Activated naive CD4-positive, alpha-beta T cell treated with anti-CD3 and anti-CD28 coated beads, Interleukin-2, amount 50 U/mL, for 16 hours (primary cell): Measurements from ENCODE around the gene STEAP1B.
"Not testable (repeated sequence)": the region's sequence is repeated elsewhere in the genome, so short reads cannot be mapped to it uniquely, and the experiment has no call there.

Source experiments
- DNase-seq: peaks from one replicate; pipeline ENCODE4 v3.0.0-alpha.2; 2020

Gene STEAP1B

DNA sequence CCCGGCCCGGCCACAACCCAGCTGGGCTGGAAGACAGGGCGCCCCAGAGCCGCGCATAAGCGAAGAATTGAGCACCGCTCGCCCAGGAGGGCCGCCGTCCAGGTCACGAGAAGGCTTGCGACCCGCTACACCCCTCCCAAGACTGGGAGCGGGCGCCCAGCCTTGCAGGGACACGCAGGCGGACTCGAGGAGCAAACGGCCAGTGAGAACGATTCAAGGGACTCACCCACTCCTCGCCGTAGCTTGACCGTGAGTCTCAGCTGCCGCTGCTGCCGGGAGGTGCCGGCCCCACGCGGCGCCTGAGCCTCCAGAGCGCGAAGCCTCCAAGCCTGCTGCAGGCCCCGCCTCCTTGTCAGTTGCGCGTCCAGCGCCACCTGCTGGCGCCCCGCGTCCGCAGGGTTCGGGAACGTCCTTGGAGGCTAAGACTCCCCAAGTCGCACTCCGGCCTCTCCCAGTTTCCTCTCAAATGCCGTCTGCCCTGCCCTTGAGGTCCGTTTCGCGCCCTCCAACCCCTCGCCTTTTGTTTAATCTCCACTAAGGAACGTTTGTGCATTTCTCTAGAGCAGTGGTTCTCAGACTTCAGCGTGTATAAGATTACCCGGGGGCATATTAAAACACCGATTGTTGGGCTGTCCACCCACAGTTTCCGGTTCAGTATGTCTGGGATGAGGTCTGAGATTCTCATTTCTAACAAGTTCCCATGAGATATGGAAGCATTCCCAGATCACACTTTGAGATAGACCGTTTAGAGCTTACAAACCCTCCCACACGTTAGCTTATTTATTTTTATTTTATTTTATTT, at the start of gene STEAP1B:
Gene STEAP1B, minus strand, starts transcription at position 301 of the 802 bp plus-strand sequence. CDS start 5,333 bp downstream, outside the sequence.
- peak; percentile 88 for DNase-seq

DNA sequence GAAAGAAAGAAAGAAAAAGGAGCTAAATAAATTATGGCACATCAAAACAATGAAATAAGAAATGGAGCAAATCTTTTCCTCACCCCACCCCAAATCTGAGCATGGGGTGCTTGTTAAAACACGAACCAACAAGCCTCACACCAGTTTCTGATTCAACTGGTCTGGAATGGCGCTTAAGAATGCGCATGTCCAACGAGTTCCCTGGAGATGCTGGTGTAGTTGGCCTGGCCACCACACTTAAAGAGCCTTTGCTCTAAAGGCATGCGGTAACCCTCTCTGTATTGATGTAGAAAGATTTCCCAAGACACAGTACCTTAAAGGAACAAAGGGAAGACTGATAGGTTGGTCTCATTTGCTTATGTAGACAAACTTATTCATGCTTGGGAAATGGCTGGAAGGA, 49.1 kb upstream of the STEAP1B start:
- DNase-seq = no peak

DNA sequence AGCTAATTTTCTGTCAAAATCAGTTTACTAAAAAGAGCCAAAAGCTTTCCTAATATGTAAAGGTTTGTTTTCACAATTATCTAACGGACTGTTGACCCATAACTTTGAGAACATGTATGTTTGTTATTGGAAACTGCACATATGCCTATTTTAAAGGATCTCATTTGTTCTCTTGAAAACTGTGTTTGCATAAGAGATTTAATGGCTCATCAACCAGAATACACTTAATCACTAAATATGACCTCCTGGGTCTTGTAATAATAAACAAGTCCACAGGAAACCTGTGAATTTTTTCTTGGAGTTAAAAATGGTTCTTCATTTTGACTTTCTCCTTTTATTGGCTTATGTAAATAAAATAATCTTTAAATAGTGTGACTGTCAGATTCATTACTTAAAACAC, 48.3 kb upstream of the STEAP1B start:
- no peak for DNase-seq

DNA sequence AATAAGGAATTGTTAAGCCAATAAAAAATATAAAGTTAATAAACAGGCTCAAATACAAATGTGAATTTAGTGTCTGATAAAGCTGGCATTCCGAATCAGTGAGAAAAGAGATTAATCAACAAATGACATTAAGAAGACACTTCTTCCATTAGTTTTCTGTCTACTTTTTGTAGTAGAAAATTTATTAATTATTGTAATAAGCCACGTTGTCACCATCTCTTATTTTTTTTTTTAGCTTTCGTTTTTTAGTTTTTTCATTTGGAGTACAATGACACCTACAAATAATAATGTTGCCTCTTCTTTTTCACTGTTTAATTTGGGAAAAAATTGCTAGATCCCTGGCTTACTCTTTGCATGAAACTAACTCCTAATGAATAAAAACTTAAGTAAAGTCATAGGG, 46.8 kb upstream of the STEAP1B start:
- DNase-seq = no peak

DNA sequence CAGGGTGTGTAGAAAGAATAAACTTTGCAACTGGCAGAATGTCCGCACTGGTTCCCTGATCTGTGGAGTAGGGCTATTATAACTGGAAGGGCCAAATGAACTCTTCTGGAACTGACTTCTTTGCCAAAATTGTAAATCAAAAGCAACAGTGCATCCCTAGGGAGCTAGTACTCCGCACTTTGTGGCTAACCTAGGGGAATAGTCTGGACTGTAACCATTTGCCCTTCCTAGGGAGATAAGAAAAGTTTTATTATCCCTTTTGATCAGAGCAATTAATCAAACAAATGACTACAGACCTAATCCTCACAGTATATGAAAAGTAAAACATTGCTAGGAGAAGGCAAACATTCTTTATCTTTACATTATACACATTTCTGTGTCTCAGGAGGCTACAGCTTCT, 45.5 kb upstream of the STEAP1B start:
- DNase-seq = no peak

DNA sequence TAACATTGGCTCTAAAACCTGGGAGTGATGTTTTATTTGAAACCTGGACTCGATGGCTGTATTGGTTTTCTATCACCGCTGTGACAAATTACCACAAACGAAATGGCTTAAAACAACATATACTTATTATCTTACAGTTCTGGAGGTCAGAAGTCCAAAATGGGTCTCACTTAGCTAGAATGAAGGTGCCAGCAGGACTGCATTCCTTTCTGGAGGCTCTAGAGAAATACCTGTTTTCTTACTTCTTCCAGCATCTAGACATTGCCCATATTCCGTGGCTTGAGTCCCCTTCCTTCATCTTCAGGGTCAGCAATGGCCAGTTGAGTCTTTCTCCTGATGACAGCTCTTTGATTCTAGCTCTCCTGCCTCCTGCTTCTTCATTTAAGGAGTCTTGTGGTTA, 44.3 kb upstream of the STEAP1B start:
- no peak for DNase-seq

DNA sequence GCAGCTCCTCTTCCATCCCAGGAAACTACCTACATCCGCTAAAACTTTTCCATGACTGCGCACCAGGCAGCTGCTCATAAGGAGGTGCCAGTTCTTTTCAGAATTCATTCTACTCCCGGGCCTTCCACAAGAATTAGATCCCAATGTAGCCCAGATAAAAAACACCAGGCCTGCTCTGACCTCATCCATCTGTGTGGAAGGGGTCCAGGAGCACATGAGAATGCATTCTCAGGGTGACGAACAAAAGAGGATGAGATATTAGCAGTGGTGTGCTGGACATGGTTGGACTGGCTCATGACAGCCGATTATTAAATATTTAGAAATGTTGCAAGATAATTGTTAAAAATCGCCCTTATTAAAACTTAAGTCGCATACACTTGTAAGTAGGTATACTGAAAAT, 43.2 kb upstream of the STEAP1B start:
- no peak for DNase-seq

DNA sequence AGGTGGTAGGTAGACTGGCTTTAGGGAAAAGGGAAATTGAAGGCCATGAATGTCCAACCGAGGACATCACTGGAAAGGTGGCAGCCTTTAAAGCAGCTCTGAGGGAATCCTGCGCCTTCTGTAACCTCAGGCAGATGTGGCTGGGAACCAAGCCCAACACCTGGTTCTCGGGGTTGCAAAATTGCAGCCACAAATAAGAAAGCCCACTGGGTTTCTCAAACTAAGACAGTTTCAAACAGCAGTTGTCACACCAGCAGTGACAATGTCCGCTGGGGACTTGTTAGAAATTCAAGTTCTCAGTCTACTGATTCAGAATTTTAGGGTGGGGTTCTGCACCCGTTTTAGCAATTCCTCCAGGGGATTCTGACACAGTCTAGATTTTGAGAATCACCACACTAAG, 42.7 kb upstream of the STEAP1B start:
- DNase-seq = no peak

DNA sequence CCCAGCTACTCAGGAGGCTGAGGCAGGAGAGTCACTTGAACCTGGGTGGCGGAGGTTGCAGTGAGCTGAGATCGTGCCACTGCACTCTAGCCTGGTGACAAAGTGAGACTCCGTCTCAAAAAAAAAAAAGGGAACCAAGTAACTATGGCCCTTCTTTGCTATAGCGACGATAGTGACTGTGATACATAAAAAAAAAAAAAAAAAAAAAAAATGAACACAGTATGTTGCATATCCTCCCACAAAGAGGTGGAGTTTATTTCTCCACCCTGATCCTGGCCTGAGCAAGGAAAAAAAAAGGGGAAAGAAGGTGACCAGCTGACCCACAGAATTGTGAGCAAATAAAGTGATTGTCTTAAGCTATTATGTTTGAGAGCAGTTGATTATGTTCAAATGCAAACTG, 42.3 kb upstream of the STEAP1B start:
- no peak for DNase-seq

DNA sequence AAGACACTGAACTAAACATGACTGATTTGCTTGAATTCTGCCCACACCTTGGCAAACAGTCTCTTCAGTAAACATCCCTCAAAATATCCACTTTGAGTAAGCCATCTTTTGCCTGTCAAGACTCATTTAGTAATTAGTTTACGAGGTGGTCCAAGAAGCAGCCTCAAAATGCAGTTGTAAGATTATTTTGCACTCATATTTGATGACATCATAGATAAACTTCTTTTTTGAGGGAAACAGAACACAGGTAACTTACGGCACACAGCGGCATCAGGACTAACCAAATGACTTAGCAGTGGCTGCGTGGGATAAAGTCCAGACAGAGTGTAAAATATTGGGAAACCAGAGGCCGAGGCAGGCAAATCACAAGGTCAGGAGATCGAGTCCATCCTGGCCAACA, 41.8 kb upstream of the STEAP1B start:
- DNase-seq = no peak

DNA sequence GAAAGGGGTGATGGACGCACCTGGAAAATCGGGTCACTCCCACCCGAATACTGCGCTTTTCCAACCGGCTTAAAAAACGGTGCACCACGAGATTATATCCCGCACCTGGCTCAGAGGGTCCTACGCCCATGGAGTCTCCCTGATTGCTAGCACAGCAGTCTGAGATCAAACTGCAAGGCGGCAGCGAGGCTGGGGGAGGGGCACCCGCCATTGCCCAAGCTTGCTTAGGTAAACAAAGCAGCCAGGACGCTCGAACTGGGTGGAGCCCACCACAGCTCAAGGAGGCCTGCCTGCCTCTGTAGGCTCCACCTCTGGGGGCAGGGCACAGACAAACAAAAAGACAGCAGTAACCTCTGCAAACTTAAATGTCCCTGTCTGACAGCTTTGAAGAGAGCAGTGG, 28.5 kb upstream of the STEAP1B start:
- DNase-seq = not testable (repeated sequence)

DNA sequence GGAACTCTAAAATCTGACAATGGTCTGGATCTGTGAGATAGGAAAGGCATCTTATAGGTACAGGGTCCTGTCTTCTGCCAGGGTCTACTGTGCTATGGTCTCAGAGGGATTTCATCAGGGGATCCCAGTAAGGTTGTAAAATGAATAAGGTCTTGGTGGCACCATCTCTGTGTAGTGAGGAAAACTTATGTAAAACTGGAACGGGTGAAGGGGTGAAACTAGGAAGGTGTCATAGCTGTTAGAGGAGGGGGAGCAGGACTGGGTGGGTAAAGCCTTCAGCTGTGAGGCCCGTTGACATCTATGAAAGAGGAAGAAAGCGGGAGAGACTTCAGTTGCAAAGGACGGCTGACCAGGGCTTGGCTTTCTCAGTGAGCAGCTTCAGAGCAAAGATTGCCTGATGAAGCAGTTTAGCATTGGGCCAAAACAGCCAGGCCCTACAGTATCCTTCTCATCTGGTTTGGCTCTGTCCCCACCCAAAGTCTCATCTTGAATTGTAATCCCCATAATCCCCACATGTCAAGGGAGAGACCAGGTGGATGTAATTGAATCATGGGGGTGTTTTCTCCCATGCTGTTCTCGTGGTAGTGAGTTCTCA, 24.5 kb upstream of the STEAP1B start:
- DNase-seq = not testable (repeated sequence)

DNA sequence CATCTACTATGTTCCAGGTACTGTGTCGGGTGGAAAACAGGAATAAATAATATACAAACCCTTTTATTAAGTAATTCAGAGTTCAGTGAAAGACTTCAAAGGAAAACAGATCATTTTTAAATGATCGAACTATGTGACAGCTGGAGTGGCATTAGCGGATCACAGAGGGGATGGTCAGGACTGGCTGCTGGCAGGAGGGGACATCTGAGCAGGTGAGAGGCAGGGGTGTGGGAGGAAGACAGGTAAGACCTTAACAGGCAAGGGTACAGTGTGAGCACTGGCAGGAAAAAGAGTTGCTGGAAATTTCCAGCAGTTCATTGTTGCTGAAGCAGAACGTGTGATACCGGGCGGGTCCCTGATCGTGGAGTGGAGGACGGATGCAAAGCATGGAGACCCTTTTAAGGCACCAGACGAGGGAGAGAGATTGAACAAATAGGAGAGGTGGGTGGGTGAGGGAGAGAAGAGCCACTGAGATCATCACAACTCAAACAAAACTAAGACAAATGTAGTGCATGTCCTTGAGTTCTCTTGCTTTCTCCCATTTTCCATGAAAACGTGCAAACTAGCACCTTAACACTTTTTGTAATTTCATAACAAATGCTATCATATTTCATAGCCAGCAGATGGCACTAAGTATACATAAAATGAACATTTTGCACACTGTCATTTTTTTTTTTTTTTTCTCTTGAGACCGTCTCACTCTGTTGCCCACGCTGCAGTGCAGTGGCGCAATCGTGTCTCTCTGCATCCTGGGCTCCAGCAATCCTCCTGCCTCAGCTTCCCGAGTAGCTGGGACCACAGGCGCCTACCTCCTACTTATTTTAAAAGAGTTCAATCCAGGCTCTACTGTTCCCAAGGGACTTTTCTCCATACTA, 23.7 kb upstream of the STEAP1B start:
- DNase-seq = not testable (repeated sequence)

DNA sequence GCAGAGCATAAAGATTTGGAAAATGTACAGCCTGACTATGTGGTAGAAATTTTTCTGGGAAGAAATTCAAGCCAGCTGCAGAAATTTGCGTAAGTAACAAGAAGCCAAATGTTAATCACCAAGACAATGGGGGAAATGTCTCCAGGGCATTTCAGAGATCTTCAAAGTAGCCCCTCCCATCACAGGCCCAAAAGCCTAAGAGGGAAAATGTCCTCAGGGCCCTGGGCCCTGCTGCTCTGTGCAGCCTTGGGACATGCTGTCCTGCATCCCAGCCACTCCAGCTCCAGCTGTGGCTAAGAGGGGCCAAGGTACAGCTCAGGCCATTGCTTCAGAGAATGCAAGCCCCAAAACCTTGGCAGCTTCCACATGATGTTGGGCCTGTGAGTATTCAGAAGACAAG, 19.6 kb upstream of the STEAP1B start:
- DNase-seq = not testable (repeated sequence)

DNA sequence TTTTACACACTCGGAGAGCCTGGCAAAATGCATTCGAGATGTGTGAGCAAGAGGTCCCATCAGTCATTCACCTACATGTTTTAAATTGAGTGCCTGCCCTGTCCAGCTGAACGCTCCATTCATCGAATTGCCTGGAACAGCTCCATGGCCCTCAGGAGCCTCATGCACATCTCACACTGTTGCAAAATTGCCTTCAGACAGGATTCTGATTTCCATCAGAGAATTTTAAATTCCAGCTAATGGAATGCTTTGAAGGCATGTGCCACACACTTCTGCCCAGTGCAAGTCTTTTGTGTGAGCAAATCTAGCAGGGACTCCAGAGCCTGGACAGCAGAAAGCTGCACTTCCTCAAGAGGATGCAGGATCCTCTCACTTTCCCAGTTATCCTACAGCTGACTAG, 17.0 kb upstream of the STEAP1B start:
- not testable (repeated sequence) for DNase-seq

DNA sequence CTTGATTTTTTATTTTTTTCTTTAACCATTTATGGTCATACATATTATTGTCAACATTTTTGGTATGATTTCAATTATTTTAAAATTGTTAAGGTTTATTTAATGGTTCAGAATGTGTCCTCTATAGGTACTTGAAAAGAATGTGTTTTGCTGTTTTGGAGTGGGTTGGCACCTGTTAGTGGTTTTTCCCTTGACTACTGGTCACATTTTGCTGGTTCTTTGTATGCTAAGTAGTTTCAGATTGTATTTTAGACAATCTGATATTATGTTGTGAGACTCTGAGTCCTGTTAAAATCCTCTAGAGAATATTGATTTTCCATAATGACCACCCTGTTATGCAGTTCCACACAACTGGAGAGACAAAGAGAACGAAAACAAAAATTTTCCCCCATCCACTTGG, 15.0 kb upstream of the STEAP1B start:
- not testable (repeated sequence) for DNase-seq

DNA sequence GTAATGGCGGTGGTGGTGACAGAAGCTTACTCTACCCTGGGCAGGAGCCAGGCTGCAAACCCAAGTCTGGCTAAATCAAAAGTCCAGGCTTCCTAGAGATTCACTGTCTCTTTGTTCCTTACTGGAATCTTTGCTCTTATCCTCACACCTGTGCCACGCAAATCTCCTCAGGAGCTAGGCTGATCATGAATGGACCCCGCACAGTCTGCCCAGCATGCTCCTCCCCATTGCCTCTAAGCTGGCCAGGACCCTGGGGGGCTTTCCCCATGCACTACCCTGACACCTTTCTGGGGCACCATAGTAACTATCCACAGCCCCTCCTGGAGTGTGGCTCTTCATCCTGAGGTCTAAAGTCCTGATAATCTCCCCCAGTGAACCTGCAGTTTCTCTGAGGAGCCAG, 7.3 kb upstream of the STEAP1B start:
- not testable (repeated sequence) for DNase-seq

DNA sequence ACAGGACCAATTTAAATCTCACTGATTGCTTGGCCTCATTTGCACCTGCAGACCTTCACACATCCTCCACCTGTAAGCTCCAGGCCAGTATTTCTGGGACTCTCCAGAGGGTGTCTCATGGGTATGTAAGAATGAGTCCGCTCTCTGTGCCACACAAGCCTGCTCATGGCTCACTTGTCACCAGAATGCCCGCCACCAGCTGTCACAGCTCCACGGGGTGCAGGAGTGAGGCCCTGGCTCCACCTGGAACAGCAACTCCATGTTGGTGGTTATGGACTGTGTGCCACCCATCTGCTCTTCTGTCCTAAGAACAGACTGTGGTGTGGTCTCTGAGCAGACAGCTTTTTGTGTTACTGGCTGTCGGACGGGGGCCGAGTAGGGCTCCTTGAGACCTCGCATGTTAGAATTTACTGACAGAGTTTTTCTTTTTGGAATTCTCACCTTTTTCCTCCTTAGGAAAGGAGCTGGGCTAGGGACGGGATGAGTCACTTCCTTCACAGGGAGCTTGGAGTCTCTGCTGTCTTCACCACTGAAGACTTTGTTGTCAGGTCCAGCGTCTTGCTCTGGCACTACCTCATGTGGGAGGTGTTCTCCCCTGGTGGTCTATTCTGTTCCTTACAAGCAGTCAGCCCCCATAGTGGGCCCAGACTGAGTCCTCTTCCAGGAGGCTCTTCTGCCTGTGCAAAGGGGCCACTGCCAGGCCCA, 6.5 kb upstream of the STEAP1B start:
- not testable (repeated sequence) for DNase-seq

DNA sequence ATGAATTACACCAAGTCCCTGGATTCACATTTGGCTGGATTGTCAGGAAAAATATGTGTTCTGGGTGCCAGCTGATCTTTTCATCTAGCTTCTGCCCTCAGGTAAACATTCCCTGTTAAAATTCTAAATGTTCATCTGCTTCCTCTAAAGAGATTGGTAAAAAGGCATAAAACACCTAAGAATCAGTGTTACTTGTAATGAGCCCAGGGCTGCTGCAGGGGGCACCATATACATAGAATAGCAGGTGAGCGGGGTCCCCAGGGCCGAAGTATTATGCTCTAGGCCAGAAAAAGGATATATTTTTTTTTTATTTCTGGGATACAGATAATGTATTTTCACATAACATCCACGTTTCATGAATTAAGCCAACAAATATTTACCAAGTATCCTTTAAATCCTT, 4.5 kb upstream of the STEAP1B start:
- DNase-seq = not testable (repeated sequence)

DNA sequence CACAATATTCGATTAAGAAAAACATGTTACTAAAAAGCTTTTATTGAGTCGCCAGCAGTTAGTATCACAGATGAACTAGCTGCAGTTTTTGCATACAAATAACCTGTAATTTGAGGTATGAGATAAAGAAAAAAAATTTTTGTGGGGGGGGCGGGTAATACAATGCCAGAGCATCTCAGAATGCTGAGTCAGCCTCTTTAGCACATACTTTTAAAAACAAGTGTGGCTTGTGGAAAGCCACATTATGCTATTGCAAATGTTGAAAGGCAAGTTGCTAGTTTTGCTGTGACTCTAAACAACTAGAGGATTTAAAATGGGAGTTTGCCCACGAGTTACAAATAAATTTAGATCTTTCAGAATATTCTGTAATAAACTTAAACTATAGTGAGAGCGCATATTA, 2.1 kb upstream of the STEAP1B start:
- DNase-seq = not testable (repeated sequence)

DNA sequence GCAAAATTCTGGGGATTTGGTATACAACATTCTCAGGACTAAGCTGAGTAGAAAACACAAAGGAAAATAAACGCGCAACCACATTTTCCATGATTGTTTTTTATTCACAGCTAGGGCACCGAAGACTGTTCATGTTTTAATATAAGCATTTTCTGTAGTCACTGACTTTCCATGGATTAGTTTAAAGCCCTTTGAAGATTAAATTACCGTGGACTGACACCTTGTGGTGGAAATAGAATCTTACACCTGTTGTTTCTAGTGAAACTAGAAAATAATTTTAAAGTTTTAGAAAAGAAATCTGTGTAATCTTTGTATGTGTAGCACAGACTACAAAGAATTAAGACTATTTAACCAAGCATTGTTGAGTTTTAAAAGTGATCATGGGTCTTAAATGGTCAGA, 1.3 kb upstream of the STEAP1B start:
- DNase-seq = not testable (repeated sequence)

DNA sequence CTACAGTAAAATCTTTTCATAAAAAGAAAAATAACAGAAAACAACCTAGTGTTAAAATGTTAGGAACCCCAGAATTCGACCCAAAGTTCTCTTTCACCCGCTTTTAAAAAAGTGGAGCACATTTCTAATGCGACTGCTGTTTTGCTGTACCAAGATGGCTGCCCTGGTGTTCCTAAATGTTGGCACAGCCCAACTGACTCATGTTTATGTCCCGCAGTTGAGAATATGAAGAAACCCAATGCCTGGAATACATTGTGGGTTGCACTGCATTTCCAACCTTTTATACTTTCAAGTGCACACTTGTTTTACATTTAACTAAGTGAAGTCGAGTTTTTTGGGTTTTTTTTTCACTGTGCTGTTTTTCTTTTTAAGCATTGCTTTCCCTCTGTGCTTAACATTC, 944 bp downstream of the STEAP1B start:
- DNase-seq = no peak

DNA sequence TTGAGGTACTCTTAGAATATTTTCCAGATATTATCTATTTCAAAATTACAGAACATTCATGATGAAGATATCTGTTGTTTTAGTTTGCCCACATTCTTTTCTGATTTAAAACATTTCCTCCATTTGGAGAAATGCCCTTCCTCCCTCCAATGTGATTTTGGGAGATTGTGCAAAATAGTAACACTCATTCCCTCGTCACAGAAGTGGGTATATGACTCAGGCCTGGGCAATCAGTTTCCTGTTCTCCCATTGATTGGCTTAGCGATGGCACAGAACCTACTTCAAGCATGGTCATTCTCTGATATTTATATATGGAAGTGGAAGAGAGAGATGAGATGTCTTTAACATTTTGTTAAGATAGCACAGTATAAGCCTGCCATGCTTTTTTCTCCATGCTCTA, 3.1 kb downstream of the STEAP1B start:
- DNase-seq = not testable (repeated sequence)
